GM12875 (cell line): ENCODE data around the gene MC1R.

Experiments used
- H3K4me3 ChIP-seq: one replicate; pipeline ENCODE4 v1.5.1; 2011; ENCODE audit warnings: low read depth, low read length, control low read depth
- CTCF ChIP-seq: IDR thresholded peaks from 2 replicates; pipeline ENCODE4 v1.5.1; 2011; ENCODE audit warnings: low read depth, mild to moderate bottlenecking, control low read depth, inconsistent platforms, low read length, moderate library complexity, borderline replicate concordance; ENCODE audit not compliant: insufficient read depth

Gene MC1R

GRCh38 chr16:89938175-89938885 is 19.7 kb downstream of the MC1R start:
- no peak overlapping the region for H3K4me3 ChIP-seq
- TF ChIP-seq CTCF, result no peak

DNA sequence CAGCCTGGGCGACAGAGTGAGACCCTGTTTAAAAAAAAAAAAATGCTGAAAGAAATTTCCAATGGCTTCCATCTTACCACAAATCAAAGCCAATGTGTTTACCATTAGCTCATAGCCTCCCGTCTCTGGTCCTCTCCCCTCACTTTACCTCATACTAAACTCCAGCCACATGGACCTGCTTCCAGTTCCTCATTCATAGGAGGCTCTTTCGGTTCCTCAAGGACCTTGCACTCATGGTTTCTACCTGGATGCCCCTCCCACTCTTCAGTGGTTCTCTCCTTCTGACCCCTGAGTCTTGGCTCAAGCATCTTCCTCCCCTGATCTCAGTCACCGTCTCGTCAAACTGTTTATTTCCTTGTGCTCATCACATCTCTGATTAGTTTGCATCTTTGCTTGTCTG is 26.1 kb downstream of the MC1R start:
- no peak overlapping the region for H3K4me3 ChIP-seq
- no peak for TF ChIP-seq CTCF

- no peak overlapping the region for H3K4me3 ChIP-seq
- TF ChIP-seq CTCF, result no peak
These were observed 27.0 kb downstream of the MC1R start for GRCh38 chr16:89945654-89946053.

DNA sequence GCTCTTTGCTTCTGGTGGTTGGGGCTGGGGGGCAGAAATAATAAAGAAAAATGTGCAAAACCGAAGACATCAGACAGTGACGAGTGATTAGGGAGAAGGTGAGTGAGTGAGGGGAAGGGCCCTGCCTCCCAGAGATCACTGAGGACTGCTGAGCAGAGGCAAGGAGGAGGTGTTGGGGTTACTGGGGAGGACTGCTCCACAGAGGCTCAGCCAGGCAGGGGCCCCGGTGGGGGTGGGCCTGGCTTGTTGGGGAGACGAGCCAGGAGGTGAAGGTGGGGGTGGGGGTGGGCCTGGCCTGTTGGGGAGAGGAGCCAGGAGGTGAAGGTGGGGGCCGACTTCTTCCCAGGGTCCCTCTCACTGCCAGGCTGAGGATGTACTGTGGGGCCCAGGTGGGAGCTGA is 27.9 kb downstream of the MC1R start:
- no peak overlapping the region for H3K4me3 ChIP-seq
- TF ChIP-seq CTCF, result no peak

- H3K4me3 ChIP-seq, result peak overlapping the region; percentile 64
- TF ChIP-seq CTCF, result no peak
These were observed 30.6 kb downstream of the MC1R start for GRCh38 chr16:89949121-89949742.

- peak overlapping the region; percentile 64 for H3K4me3 ChIP-seq
- no peak for TF ChIP-seq CTCF
These were observed 31.1 kb downstream of the MC1R start for GRCh38 chr16:89949756-89950155.

DNA sequence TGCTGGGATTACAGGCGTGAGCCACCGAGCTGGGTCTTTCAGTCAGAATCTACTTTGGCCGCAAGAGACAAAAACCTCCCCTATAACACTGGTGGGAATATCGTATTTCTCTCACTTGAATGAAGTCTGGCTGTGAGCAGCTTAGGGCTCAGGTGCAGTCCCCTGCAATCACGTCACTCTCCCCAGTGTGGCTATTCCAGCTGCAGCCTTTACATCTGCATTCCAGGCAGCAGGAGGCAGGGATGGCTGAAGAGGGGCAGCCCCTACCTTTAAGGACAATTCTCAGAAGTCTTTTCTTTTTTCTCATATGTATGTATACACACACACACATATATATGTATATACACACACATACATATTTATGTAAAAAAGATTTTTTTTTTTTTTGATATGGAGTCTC is 32.8 kb downstream of the MC1R start:
- no peak overlapping the region for H3K4me3 ChIP-seq
- no peak for TF ChIP-seq CTCF
